Natural killer cell treated with Interleukin-12 subunit alpha and Interleukin-12 subunit beta and Interleukin-15 and Interleukin-18, amount 100 ng/mL, for 72 hours (primary cell): ENCODE results near the gene IL18BP. TPM values are rescaled to one million over a fixed set of nuclear protein-coding genes. Genes with fewer than 3 reads are reported as not detected.

Source experiments
- ATAC-seq, 2 donors: fragments of 150-1000 bp; cut with Tn5 transposase in 1 of 2; sonication (Bioruptor Pico), chemical (Tn5 transposase) in 1 of 2; 2 replicates each; pipeline ENCODE4 v1.10.0; 2021
- DNase-seq: peaks from one replicate; pipeline ENCODE4 v3.0.0; 2022; ENCODE audit warnings: low spot score
- H3K27ac Mint-ChIP-seq, 2 donors: 1 replicate in 1 of 2; 2 replicates in 1 of 2; pipeline ENCODE4 v1.8.0; 2022; ENCODE audit warnings: mixed read lengths in 2 of 2, mild to moderate bottlenecking in 1 of 2, moderate library complexity in 1 of 2
- H3K27me3 Mint-ChIP-seq, 2 donors: 1 replicate in 1 of 2; 2 replicates in 1 of 2; pipeline ENCODE4 v1.8.0; 2022; ENCODE audit warnings: mixed read lengths in 2 of 2
- H3K36me3 Mint-ChIP-seq: one replicate; pipeline ENCODE4 v1.8.0; 2022; ENCODE audit warnings: mixed read lengths
- H3K4me1 Mint-ChIP-seq, 2 donors: 1 replicate in 1 of 2; 2 replicates in 1 of 2; pipeline ENCODE4 v1.8.0; 2022; ENCODE audit warnings: low read depth in 2 of 2, mixed read lengths in 2 of 2, mild to moderate bottlenecking in 1 of 2
- H3K4me3 Mint-ChIP-seq: one replicate; pipeline ENCODE4 v1.8.0; 2022; ENCODE audit warnings: mixed read lengths
- H3K9me3 Mint-ChIP-seq: 2 replicates; pipeline ENCODE4 v1.8.0; 2022; ENCODE audit warnings: mixed read lengths
- total RNA-seq, 2 donors: library from RNA; stranded (reverse); gene quantifications; one replicate each; pipeline ENCODE4 v1.2.3, GENCODE V29; 2022

IL18BP gene
- total RNA-seq, 2 donors from 2014 or later = 16.5 to 20.6 TPM

DNA sequence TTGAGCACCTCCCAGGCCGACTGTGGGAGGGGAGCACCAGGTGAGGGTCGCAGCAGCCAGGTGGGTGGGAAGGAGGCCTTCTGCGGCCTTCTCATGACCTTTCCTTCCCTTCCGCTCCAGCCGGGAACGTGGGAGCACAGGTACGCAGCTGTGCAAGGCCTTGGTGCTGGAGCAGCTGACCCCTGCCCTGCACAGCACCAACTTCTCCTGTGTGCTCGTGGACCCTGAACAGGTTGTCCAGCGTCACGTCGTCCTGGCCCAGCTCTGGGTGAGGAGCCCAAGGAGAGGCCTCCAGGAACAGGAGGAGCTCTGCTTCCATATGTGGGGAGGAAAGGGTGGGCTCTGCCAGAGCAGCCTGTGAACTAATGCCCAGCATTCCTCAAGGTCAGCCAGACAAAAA lies 2.6 kb downstream of the IL18BP start:
- DNase-seq (no peak), ATAC-seq (no peak)
- Mint-ChIP-seq H3K36me3 (peaks cover 9% of the 10 kb centered on the region), H3K27me3 (no peaks in the 10 kb centered on the region), H3K27ac (peak overlapping the region in 1 of 2 donors; percentile 9), H3K4me3 (no peak overlapping the region), H3K9me3 (no peaks in the 10 kb centered on the region), H3K4me1 (peaks cover 25 to 38% of the 10 kb centered on the region in 2 donors)

DNA sequence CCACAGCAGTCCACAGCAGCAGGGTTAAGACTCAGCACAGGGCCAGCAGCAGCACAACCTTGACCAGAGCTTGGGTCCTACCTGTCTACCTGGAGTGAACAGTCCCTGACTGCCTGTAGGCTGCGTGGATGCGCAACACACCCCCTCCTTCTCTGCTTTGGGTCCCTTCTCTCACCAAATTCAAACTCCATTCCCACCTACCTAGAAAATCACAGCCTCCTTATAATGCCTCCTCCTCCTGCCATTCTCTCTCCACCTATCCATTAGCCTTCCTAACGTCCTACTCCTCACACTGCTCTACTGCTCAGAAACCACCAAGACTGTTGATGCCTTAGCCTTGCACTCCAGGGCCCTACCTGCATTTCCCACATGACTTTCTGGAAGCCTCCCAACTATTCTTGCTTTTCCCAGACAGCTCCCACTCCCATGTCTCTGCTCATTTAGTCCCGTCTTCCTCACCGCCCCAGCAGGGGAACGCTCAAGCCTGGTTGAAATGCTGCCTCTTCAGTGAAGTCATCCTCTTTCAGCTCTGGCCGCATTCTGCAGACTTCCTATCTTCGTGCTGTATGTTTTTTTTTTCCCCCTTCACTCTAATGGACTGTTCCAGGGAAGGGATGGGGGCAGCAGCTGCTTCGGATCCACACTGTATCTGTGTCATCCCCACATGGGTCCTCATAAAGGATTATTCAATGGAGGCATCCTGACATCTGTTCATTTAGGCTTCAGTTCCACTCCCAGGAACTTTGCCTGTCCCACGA lies 3.3 kb downstream of the IL18BP start:
- no peak for DNase-seq
- Mint-ChIP-seq H3K27me3 (no peaks in the 10 kb centered on the region), H3K27ac (peak overlapping the region; percentile 9 to 30)

DNA sequence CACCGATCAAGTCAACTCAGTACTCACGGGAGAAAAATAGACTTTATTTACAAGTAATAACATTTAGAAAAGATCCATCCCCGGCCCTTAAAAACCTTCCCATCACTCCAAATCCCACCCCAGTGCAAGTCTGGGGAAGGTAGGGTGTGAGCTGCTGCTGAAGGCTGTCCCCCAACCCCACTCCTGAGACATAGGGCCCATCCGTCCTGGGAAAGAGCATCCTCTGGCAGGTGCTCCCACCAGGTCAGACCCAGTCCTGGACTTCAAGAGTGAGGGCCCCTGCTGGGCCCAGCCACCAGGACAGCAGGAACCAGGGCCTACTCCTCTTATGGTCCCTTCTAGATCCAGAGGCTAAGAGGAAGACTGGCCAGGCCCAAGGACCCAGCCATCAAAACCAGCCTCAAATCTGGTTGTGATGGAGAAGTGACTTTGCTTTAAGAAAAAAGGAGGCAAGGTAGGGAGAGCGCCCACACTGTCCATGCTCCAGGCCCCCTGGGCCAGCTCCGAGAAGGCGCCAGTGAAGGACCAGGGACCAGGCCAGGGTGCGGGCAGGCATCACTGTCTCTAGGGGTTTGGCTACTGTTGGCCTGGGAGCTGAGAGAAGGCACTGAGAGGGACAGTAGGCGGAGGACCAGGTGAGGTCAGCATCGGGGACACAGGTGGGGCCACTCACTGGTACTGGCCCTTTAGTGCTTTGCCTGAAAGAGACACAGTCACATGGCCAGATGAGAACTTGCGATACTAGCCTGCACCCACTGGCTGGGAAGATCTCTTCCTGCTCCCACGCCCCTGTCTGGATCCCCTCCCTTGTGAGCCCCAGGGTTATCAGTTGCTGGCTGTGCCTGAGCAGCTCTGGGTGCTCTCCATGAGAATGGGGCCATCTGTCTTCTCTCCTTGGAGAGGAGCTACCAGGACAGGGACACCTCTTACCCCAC lies 4.4 kb downstream of the IL18BP start:
- Mint-ChIP-seq H3K27me3 (no peaks in the 10 kb centered on the region), H3K9me3 (no peaks in the 10 kb centered on the region), H3K4me3 (no peak overlapping the region), H3K4me1 (peaks cover 23 to 37% of the 10 kb centered on the region in 2 donors), H3K27ac (peak overlapping the region; percentile 9 to 30), H3K36me3 (peaks cover 10% of the 10 kb centered on the region)
- DNase-seq = no peak
- no peak for ATAC-seq

More for the DNA sequence above, 3.3 kb downstream of the IL18BP start:
- Mint-ChIP-seq H3K4me1 (peaks cover 25 to 36% of the 10 kb centered on the region in 2 donors), H3K9me3 (no peaks in the 10 kb centered on the region), H3K4me3 (no peak overlapping the region), H3K36me3 (peaks cover 9% of the 10 kb centered on the region)
- ATAC-seq = no peak

DNA sequence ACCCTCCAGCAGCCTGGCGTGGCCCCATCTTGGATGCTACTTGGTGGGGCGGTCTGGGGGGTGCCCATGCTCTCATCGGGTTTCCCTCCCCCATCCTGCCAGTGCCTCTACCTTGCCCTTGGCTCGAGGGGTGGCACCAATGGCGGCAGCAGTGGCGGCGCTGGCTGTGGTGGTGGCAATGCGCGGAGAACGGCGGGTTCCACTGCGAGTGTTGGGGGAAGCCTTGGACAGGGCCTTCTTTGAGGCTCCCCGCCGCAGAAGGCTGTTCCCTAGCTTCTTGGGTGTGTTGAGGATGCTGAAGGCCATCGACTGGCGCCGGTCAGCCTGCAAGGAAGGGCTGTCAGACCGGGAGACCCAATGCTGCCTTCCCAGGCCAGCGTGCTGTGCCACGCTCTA lies 5.1 kb downstream of the IL18BP start:
- no peak overlapping the region for H3K27ac Mint-ChIP-seq
- H3K36me3 Mint-ChIP-seq = peaks cover 15% of the 10 kb centered on the region
- DNase-seq (no peak), ATAC-seq (no peak)
- no peaks in the 10 kb centered on the region for H3K9me3 Mint-ChIP-seq
- peaks cover 17 to 31% of the 10 kb centered on the region in 2 donors for H3K4me1 Mint-ChIP-seq
- no peaks in the 10 kb centered on the region for H3K27me3 Mint-ChIP-seq
- H3K4me3 Mint-ChIP-seq = no peak overlapping the region

DNA sequence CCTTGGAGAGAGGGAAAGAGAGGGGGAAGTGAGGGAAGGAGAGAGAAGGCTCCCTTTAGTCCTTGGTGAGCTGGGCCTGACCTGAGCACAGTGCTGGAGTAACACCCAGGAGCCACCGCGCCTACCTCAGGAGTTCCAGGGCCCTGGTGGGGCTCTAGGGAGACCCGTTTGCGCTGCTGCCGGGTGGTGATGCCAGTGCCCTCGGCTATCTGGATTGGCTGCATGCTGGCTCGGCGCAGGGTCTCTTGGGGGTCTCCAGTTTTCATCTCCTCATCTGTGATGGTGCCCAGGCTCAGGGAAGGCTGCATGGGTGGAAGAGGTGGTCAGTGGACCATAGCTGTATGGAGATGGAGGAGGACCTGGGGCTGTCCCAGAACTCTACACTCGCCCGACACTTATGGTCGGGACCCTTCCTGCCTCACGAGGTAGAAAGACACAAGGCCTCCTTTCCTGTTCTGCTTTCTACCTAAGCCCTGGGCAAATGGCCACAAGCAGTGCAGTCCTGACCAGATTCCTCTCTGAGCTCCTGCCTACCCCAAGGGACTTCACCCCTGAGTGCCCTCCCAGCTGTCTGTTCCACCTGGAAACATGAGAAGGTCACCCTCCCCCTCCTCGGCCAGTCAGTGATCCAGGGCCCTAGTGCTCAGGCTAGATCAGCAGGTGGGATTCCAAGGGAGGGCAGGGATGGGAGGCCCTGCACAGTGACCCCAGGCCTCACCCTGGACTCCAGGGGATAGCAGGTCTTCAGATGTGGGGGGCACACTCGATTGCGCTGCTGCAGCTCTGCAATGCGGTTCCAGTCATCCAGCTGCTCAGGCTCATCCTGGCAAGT lies 6.0 kb downstream of the IL18BP start:
- peaks cover 15% of the 10 kb centered on the region for H3K36me3 Mint-ChIP-seq
- H3K27ac Mint-ChIP-seq = no peak overlapping the region
- ATAC-seq (no peak), DNase-seq (no peak)
- H3K27me3 Mint-ChIP-seq = no peaks in the 10 kb centered on the region
- H3K4me1 Mint-ChIP-seq = peaks cover 8 to 25% of the 10 kb centered on the region in 2 donors
- H3K9me3 Mint-ChIP-seq = no peaks in the 10 kb centered on the region
- no peak overlapping the region for H3K4me3 Mint-ChIP-seq

DNA sequence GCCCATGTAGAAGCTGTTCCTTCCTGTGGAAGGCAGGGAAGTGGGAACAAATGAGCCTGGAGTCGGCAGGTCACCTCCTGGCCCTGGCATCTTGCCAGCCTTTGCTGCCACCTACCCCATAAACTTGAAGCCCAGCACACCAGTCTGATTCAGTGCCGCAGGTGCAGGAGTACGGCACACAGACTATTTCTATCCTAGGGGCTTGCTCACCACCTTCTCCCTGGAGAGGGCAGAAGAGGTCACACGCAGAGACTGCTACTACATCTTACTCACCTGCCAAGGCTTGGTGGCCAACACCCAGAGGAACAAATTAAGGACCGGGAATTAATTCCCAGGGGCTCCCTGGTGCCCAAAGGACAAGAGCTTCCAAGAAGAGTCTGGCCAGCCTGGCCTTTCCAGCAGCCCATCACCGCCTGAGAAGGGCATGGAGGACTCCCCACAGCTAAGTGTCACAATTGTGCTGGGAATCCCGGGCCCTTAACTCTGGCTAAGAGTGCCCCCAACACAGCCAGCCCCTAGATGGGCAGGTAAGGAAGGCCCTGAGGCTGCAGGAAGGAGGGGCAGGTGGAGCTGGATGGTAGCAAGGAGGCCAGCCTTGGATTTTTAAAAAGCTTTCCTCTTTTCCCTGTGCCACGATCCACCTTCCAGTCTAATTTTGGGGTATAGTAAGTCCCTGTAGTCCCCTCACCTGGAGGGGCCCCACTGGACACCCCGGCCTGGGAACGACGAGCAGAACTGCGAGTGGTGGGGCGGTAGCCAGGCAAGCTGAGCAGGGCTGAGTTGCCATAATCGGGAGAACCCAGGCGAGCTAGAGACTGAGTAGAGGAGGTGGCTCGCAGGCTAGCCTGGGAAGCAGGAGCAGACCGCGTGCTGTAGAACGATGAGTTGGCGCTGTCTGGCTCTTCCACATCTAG lies 6.9 kb downstream of the IL18BP start:
- no peak for DNase-seq
- Mint-ChIP-seq H3K27ac (no peak overlapping the region), H3K9me3 (no peaks in the 10 kb centered on the region), H3K36me3 (peaks cover 15% of the 10 kb centered on the region), H3K27me3 (no peaks in the 10 kb centered on the region), H3K4me3 (no peak overlapping the region), H3K4me1 (peaks cover 8 to 22% of the 10 kb centered on the region in 2 donors)
- ATAC-seq = no peak

DNA sequence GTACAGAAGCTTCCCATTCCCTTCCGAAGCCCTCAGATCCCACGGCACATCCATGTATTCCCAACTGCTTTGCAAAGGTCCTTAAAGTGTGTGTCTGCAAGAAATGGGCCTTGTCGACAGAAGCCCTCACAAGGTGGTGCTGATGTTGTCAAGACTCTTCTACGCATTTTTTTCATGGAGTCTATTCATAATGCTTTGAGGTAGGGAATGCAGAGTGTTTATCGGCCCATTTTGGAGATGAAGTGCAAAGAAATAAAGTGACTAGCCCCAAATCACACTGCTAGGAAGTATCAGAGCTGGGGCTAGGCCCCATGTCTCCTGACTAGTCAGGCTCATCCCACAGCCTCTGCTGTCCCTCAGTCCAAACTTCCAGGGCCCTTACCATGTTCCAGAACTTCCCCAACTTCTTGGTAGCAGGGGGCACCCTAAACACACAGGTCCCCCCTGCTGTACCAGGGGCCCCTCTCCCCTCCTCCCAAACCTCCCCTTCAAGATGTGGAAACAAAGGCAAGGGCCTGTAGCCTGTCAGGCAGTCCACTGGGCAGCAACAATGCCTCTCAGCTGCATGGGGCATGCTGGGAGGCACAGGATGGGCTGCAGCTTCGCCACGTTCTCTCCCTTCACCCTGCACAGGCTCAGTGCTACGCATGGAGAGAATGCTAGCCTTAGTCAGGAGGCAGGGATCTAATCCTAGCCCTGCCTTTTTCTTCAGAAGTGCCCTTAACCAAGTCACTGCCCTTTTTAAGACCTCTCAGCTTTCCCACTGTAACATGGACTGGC lies 7.8 kb downstream of the IL18BP start:
- no peak for ATAC-seq
- H3K9me3 Mint-ChIP-seq = no peaks in the 10 kb centered on the region
- peaks cover 15% of the 10 kb centered on the region for H3K36me3 Mint-ChIP-seq
- DNase-seq = no peak
- peaks cover 8 to 20% of the 10 kb centered on the region in 2 donors for H3K4me1 Mint-ChIP-seq
- H3K27ac Mint-ChIP-seq = peak overlapping the region in 1 of 2 donors; percentile 74
- H3K27me3 Mint-ChIP-seq = no peaks in the 10 kb centered on the region
- no peak overlapping the region for H3K4me3 Mint-ChIP-seq

DNA sequence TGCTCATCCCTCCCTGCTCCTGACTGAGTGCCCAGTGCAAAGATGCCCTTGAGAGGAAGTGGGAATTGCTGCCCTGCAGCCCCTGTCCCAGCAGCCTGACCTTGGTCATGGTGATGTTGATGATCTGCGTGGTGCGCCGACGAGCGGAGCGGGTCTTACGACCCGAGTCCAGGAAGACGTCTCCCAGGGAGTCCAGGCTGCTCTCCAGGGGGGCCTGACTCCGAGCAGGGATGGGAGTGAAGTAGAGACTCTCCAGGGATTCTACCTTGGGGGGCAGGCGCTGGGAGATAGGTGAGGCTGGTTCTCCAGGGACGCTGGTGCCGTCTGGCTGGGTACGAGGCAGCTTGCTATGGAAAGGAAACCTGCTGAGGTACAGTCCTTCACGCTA lies 8.4 kb downstream of the IL18BP start:
- no peaks in the 10 kb centered on the region for H3K27me3 Mint-ChIP-seq
- H3K36me3 Mint-ChIP-seq = peaks cover 11% of the 10 kb centered on the region
- H3K9me3 Mint-ChIP-seq = no peaks in the 10 kb centered on the region
- DNase-seq = no peak
- no peak for ATAC-seq
- peak overlapping the region in 1 of 2 donors; percentile 74 for H3K27ac Mint-ChIP-seq
- H3K4me1 Mint-ChIP-seq = peaks cover 3 to 16% of the 10 kb centered on the region in 2 donors
- H3K4me3 Mint-ChIP-seq = no peak overlapping the region

DNA sequence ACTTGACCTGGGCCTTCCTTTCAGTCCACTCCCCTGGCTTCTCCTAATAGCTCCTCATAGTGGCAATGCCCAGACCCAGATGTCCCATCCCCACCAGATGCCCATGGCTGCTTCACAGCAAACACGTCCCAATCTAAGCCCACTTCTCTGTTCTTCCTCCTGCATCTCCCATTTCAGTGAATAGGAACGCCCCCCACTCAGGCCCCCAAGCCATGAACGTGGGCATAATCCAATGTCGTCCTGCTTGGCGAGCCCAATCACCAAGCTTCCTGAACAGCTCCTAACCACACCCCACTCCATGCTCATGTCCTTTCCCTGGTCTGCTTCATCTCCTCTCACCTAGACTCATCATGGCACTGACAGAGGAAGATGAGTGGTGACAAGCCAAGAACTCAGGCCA lies 8.9 kb downstream of the IL18BP start:
- DNase-seq = no peak
- Mint-ChIP-seq H3K4me1 (peaks cover 0 to 11% of the 10 kb centered on the region in 2 donors), H3K27me3 (no peaks in the 10 kb centered on the region), H3K27ac (peak overlapping the region in 1 of 2 donors; percentile 74), H3K4me3 (no peak overlapping the region), H3K9me3 (no peaks in the 10 kb centered on the region), H3K36me3 (peaks cover 6% of the 10 kb centered on the region)
- ATAC-seq = no peak

DNA sequence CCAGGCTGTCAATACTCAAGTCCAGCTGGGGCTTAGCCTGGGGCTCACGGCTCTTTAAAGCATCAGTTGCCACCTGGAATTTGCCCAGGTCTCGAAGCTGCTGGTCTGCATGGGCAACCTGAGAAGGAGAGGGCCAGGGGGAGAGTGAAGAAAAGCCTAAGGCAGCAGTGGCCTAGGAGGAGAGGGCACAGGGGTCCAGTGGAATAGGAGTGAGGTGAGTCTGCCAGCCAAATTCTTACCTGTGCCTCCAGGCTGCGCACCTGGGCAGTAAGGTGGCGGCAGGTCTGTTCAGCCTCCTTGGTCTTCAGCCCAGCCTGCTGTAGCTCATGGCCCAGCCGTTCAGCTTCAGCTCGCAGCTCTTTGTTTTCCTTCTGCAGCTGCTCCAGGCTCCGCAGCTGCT lies 10.0 kb downstream of the IL18BP start:
- DNase-seq (no peak), ATAC-seq (no peak)
- H3K27me3 Mint-ChIP-seq = no peaks in the 10 kb centered on the region
- peaks cover 0 to 15% of the 10 kb centered on the region in 2 donors for H3K4me1 Mint-ChIP-seq
- H3K9me3 Mint-ChIP-seq = no peaks in the 10 kb centered on the region
- peaks cover 6% of the 10 kb centered on the region for H3K36me3 Mint-ChIP-seq
- H3K4me3 Mint-ChIP-seq = no peak overlapping the region
- peak overlapping the region in 1 of 2 donors; percentile 44 for H3K27ac Mint-ChIP-seq

DNA sequence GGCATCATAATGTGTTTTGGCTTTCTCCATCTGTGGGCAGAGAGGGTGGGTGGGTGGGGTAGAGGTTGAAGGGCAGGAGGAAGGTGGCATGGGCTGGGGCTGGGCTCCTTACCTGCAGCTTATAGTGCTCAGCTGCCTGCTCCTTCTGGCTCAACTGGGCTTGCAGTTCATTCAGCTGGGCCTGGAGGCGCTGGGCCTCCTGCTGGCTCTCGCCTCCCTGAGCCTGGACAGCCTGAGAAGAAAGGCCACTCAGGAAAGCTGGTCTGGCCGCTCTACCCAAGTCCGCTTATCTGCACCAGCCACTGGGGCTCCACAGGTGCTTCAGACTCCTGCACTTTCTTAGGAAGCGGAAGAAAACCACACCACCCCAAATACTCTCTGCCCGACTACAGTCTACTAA lies 10.4 kb downstream of the IL18BP start:
- Mint-ChIP-seq H3K4me3 (no peak overlapping the region), H3K27ac (no peak overlapping the region), H3K4me1 (peaks cover 0 to 15% of the 10 kb centered on the region in 2 donors), H3K36me3 (peaks cover 6% of the 10 kb centered on the region), H3K9me3 (no peaks in the 10 kb centered on the region), H3K27me3 (no peaks in the 10 kb centered on the region)
- DNase-seq (no peak), ATAC-seq (no peak)
